Ascending aorta (tissue), 2 donors: Measurements from ENCODE around the gene PSG6. TPM values are rescaled to one million over a fixed set of nuclear protein-coding genes. Genes with fewer than 3 reads are reported as not detected.
"Not testable (repeated sequence)": the region's sequence is repeated elsewhere in the genome, so short reads cannot be mapped to it uniquely, and the experiment has no call there.

Source experiments
- DNase-seq, 2 donors: peaks; one replicate each; pipeline ENCODE4 v3.0.0-alpha.2; 2019; ENCODE audit warnings: low spot score in 2 of 2
- H3K27ac ChIP-seq, 2 donors: fragments of 200-600 bp; sonication (generic); one replicate each; pipeline ENCODE4 v1.5.1; 2016 to 2017; ENCODE audit warnings: mild to moderate bottlenecking in 1 of 2
- H3K27me3 ChIP-seq: fragments of 200-600 bp; sonication (generic); one replicate; pipeline ENCODE4 v1.5.1; 2017
- H3K36me3 ChIP-seq, 2 donors: fragments of 200-600 bp; sonication (generic); one replicate each; pipeline ENCODE4 v1.5.1; 2016
- H3K4me1 ChIP-seq, 2 donors: fragments of 200-600 bp; sonication (generic); one replicate each; pipeline ENCODE4 v1.5.1; 2016 to 2017; ENCODE audit warnings: mild to moderate bottlenecking in 1 of 2
- H3K4me3 ChIP-seq, 2 donors: fragments of 200-600 bp; sonication (generic); one replicate each; pipeline ENCODE4 v1.5.1; 2016 to 2017; ENCODE audit warnings: mild to moderate bottlenecking in 1 of 2
- H3K9me3 ChIP-seq, 2 donors: fragments of 200-600 bp; sonication (generic); one replicate each; pipeline ENCODE4 v1.5.1; 2016
- intact Hi-C: fragments of 100-400 bp; cut with DNase I; formaldehyde crosslinking; loops from one replicate; pipeline ENCODE4 v1.15.1; 2023
- total RNA-seq: library from RNA; depleted of rRNA; stranded (reverse); fragments of >200 nt; gene quantifications from one replicate; pipeline ENCODE4 v1.1.0, GENCODE V29; 2016

Gene PSG6
- total RNA-seq, 1 donor from 2014 or later, result not detected

- H3K4me3 ChIP-seq, H3K27ac ChIP-seq, H3K9me3 ChIP-seq, intact Hi-C loops, H3K4me1 ChIP-seq, H3K27me3 ChIP-seq, DNase-seq, H3K36me3 ChIP-seq: not testable (repeated sequence)
Measured at GRCh38 chr19:42913516-42913915, 4.2 kb downstream of the PSG6 start.

DNA sequence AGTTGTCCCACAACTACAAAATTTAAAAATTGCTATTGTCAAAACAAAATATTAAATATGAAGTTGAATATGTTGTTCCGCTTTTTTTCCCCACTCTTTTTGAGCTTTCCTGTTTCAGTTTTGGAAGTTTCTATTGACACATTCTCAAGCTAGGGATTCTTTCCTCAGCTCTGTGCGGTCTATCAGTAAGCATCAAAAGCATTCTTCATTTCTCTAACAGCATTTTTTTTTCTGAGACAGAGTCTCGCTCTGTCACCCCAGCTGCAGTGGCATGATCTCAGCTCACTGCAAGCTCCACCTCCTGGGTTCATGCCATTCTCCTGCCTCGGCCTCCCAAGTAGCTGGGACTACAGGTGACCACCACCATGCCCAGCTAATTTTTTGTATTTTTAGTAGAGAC is 4.8 kb downstream of the PSG6 start:
- H3K4me1 ChIP-seq, H3K9me3 ChIP-seq, H3K27me3 ChIP-seq, H3K36me3 ChIP-seq, DNase-seq, H3K27ac ChIP-seq, intact Hi-C loops, H3K4me3 ChIP-seq: not testable (repeated sequence)

DNA sequence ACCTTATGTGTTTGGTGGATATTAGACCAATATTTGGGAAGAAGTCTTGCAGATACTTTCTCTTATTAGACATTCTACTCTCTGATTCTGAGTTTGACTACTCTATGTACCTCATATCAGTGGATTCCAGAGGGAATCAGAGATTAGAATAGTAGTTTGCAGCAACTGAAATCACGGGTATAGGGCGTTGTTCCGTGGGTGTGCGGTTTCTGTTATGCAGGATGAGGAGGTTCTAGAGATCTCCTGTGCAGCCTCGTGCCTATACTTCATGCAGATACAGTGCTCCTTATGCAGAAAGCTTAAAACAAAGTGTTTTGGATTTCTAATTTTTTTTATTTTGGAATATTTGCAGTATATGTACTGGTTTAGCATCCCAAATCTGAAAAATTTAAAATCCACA is 6.0 kb downstream of the PSG6 start:
- H3K27me3 ChIP-seq, intact Hi-C loops, H3K4me3 ChIP-seq, H3K27ac ChIP-seq, H3K4me1 ChIP-seq, DNase-seq, H3K9me3 ChIP-seq, H3K36me3 ChIP-seq: not testable (repeated sequence)

DNA sequence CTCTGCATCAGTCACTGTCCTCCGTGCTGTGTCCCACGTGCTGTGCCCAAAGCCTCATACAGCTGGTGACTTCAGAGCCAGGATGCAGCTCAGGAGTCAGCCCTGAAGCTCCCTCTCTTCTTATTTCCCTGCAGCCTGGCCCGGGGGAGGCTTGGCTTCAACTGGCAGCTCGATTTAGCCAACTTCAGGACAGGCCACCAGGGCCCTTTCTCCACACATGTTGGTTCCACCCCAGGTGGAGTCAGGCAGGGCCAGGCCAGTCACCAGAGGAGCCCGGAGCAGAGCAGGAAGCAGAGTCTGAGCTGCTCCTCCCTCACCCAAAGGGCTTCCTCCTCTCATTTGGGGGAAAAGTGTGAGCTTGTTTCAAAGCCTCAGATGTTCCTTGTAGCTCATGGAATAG is 11.5 kb downstream of the PSG6 start:
- H3K36me3 ChIP-seq, intact Hi-C loops, H3K9me3 ChIP-seq, H3K4me1 ChIP-seq, H3K27ac ChIP-seq, DNase-seq, H3K4me3 ChIP-seq, H3K27me3 ChIP-seq: not testable (repeated sequence)

- H3K4me3 ChIP-seq, H3K27ac ChIP-seq, H3K4me1 ChIP-seq, H3K27me3 ChIP-seq, DNase-seq, H3K9me3 ChIP-seq, intact Hi-C loops, H3K36me3 ChIP-seq: not testable (repeated sequence)
Measured at GRCh38 chr19:42900561-42900960, 17.1 kb downstream of the PSG6 start.

- intact Hi-C loops, H3K27me3 ChIP-seq, H3K4me1 ChIP-seq, H3K9me3 ChIP-seq, H3K27ac ChIP-seq, H3K36me3 ChIP-seq, H3K4me3 ChIP-seq, DNase-seq: not testable (repeated sequence)
Measured at GRCh38 chr19:42899674-42900073, 18.0 kb downstream of the PSG6 start.

DNA sequence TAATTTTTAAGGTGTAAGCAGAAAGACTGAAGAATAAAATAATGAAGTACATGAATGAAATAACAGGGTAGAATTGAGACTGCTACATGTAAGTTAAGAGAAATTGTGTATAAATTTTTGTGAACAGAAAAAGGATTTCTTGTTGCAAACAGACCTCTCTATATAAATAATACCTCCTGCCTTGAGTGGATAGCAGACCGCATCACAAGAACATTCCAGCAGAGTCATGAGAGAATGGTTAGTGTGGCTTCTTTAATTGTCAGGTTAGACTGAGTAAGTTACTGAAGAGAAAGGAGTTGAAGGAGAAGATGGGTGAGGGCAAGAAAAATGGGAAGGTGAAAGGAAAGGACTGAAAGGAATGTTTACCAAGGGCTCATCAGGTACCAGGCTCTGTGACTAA is 18.6 kb downstream of the PSG6 start:
- intact Hi-C loops, H3K4me1 ChIP-seq: not testable (repeated sequence)

DNA sequence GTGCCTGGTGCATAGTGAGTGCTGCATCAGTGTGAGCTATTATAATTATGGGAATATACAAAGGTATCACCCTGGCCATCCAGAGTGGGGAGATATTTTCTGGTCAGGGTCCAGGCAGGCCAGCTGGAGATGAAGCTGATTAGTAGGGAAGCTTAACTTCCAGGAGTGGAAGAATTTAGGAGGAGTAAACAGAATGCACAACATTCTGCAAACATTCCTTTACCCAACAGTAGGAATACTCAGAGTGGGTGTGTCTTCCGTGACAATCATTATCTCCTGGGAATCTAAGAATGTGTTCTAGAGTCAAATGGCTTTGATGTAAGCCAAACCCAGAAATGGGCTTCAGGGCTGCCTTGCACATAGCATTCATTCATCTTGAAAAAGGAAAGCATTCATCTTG is 19.0 kb downstream of the PSG6 start:
- H3K27me3 ChIP-seq, H3K36me3 ChIP-seq, intact Hi-C loops, H3K4me1 ChIP-seq, H3K27ac ChIP-seq, H3K9me3 ChIP-seq, H3K4me3 ChIP-seq, DNase-seq: not testable (repeated sequence)

More for the DNA sequence above, 18.6 kb downstream of the PSG6 start:
- H3K4me3 ChIP-seq, H3K9me3 ChIP-seq, H3K27ac ChIP-seq, DNase-seq, H3K36me3 ChIP-seq, H3K27me3 ChIP-seq: not testable (repeated sequence)

DNA sequence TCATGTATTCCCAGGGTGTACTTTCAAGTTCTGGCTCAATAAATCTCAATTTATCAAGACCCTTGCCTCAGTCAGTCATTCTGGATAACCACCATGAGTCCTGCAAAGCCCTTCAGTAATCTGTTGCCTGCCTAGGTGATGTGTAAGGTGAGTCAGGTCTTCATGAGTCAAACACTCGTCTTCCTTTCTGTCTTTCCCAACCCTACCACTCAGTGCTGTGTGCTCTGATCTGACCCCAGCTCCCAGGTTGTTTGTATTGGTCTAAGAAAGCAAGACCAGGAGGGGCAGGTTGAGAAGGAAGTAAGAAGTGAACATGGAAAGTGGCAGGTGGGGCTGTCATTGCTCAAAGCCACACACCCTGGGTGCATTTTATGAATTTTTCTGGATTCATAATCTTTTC is 20.0 kb downstream of the PSG6 start:
- intact Hi-C loops, H3K27me3 ChIP-seq, H3K36me3 ChIP-seq, H3K4me3 ChIP-seq, H3K27ac ChIP-seq, H3K9me3 ChIP-seq, DNase-seq, H3K4me1 ChIP-seq: not testable (repeated sequence)

GRCh38 chr19:42890446-42890845 is 27.2 kb downstream of the PSG6 start:
- H3K4me3 ChIP-seq, H3K27ac ChIP-seq, H3K9me3 ChIP-seq, H3K36me3 ChIP-seq, DNase-seq, H3K27me3 ChIP-seq, H3K4me1 ChIP-seq, intact Hi-C loops: not testable (repeated sequence)

DNA sequence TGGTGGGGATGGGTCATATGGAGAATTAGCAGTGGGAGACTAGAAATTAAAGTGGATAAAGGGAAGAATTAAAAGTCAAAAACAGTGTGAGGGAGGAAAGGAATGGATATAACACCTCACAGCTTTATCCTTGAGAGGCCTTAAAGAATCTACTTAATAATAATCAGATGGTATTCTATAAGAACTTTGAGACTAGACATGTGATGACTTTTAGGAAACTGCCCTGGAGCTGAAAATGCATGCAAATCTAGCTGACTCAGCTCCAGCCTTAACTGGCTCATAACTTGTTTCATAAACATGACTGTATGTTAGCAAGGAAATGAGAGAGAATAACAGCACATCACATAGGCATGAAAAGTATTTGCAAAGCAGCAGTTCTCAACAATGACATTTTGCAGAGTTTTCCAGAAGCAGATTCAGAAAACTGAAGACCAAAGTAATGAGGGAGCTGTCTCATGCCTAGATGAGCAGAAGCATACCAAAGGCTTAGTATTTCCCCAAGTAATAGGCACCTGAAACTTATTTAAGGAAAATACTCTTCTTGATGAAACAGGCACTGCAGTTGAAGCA is 29.7 kb downstream of the PSG6 start:
- H3K27me3 ChIP-seq, H3K4me3 ChIP-seq, H3K27ac ChIP-seq, H3K36me3 ChIP-seq, H3K4me1 ChIP-seq, H3K9me3 ChIP-seq, intact Hi-C loops, DNase-seq: not testable (repeated sequence)

DNA sequence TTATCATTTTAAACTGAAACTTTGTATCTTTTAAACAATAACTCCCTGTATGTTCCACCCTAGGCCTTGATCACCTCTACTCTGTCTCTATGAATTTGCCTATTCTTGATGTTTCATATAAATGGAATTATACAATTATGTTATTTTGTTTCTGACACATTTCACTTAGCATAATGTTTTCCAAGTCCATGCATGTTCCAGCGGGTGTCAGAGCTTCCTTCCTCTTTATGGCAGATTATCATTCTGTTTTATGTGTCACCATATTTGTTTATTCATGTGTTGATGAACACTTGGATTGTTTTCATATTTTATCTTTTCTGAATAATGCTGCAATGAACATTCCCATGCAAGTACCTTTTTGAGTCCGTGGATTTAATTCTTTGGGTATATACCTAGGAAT is 35.0 kb downstream of the PSG6 start:
- H3K27ac ChIP-seq, H3K4me1 ChIP-seq, H3K27me3 ChIP-seq, DNase-seq, H3K36me3 ChIP-seq, H3K9me3 ChIP-seq, intact Hi-C loops, H3K4me3 ChIP-seq: not testable (repeated sequence)

- H3K27me3 ChIP-seq, H3K4me3 ChIP-seq, H3K4me1 ChIP-seq, H3K36me3 ChIP-seq, DNase-seq, H3K27ac ChIP-seq, intact Hi-C loops, H3K9me3 ChIP-seq: not testable (repeated sequence)
Measured at GRCh38 chr19:42882010-42882409, 35.7 kb downstream of the PSG6 start.
